Measurements from ENCODE around the gene MPO. TPM values are rescaled to one million over a fixed set of nuclear protein-coding genes. Genes with fewer than 3 reads are reported as not detected.

Gene MPO
- polyA plus RNA-seq, 1 donor = 0.79 TPM

DNA sequence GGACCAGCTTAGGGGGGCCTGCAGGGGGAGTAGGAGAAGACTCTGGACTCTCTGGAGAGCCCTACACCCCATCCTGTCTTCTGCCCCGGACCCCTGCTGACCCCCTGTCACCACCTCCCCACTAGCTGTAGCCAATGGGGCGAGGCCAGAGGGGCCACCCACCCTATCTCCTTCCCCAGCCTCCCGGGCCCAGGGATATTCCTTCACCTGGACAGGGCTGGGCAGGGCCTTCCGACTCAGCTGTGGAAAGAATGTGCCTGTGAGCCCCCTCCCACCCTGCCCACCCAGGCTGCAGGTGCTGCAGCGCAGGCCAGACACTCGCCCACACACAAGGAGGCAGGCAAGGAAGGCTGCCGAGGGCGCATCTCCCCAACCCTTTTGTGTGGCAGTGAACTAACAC is 24.9 kb upstream of the MPO start:
- H3K27me3 ChIP-seq (ENCODE audit: control insufficient read depth, insufficient read depth, low read length) = no peaks in the 10 kb centered on the region
- no peak overlapping the region for H3K27ac ChIP-seq (ENCODE audit: low read length)
- no peak overlapping the region for H3K4me3 ChIP-seq (ENCODE audit: low read length)
- H3K36me3 ChIP-seq (ENCODE audit: control insufficient read depth, insufficient read depth, low read length) = no peaks in the 10 kb centered on the region
- no peaks in the 10 kb centered on the region for H3K4me1 ChIP-seq (ENCODE audit: control insufficient read depth, insufficient read depth, low read length)
- no CpG with 5 or more reads among the region's 8 CpGs for WGBS (ENCODE audit: insufficient coverage, low lambda C conversion rate)
- H3K9me3 ChIP-seq (ENCODE audit: control insufficient read depth, low read depth, low read length) = no peaks in the 10 kb centered on the region
- no peak for DNase-seq

DNA sequence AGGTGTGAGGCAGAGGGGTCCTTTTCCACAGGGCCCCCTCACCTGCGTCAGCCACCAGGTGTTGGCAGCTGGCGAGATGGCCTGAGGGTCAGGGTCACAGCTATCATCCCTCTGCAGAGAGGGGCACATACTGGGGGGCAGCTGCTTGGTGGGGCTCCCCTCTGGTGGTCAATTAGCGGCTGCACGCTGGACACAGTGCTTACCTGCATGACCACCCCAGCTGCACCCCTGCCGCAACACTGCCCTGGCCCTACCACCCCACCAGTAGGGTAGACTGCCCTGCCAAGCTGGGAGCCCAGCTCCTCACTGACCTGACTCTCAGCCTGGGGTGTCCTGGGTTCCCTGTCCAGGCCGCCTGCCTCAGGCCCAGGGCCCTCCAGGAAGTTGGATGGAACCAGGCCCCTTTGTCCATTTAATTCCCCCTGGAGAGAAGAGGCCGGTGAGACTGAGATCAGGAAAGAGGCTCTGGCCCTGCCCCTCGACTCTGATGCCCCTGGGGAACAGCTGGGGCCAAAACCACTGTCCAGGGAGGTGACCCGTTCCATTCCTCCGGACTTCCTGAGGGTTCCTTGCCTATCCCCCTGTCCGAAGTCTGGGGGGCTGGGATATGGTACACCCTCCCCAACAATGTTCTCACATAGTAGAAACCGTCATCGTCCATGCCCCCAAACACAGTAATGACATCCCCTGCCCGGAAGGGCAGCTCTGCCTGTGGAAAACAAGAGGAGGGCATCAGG is 24.2 kb upstream of the MPO start:
- H3K36me3 ChIP-seq (ENCODE audit: control insufficient read depth, insufficient read depth, low read length) = no peaks in the 10 kb centered on the region
- no peaks in the 10 kb centered on the region for H3K27me3 ChIP-seq (ENCODE audit: control insufficient read depth, insufficient read depth, low read length)
- H3K9me3 ChIP-seq (ENCODE audit: control insufficient read depth, low read depth, low read length) = no peaks in the 10 kb centered on the region
- H3K4me1 ChIP-seq (ENCODE audit: control insufficient read depth, insufficient read depth, low read length) = no peaks in the 10 kb centered on the region
- no CpG with 5 or more reads among the region's 14 CpGs for WGBS (ENCODE audit: insufficient coverage, low lambda C conversion rate)
- no peak overlapping the region for H3K4me3 ChIP-seq (ENCODE audit: low read length)
- no peak for DNase-seq
- no peak overlapping the region for H3K27ac ChIP-seq (ENCODE audit: low read length)

DNA sequence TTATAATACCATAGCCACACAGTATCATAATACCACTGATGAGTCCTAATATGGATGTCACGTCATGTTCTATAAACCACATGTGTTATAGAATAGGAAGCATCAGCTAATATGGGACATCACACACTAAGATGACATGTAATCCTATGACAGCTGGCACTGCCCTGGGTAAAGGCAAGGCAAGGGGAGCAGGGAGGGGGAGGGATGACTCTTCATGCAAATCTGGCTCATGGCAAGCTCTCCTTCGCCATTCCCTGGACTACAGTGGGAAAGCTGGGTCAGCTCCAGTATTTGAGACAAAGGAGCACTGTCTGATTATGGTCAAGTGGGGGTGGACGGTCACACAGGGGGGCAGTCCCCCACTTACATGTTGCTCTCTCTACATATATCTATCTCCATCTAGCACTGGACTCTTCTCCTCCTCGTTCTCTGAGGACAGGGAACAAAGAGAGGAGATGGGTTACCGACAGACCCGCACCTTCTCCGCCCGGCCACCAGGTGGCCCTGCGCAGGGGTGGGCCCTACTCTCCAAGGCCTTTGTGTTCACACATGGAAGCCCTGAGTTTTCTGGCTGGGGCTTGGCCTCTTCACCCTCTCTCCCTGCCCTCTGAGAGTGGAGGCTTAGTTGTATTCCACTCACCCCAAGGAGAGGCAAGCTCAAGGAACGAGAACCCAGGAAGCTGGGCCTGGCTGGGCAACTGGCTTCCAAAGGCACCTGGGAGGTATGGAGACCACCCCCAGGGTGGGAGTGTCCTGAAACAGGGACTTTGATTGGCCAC is 23.4 kb upstream of the MPO start:
- H3K9me3 ChIP-seq (ENCODE audit: control insufficient read depth, low read depth, low read length) = no peaks in the 10 kb centered on the region
- WGBS (ENCODE audit: insufficient coverage, low lambda C conversion rate) = no CpG with 5 or more reads among the region's 10 CpGs
- H3K27me3 ChIP-seq (ENCODE audit: control insufficient read depth, insufficient read depth, low read length) = no peaks in the 10 kb centered on the region
- no peak overlapping the region for H3K27ac ChIP-seq (ENCODE audit: low read length)
- H3K4me1 ChIP-seq (ENCODE audit: control insufficient read depth, insufficient read depth, low read length) = no peaks in the 10 kb centered on the region
- H3K4me3 ChIP-seq (ENCODE audit: low read length) = no peak overlapping the region
- H3K36me3 ChIP-seq (ENCODE audit: control insufficient read depth, insufficient read depth, low read length) = no peaks in the 10 kb centered on the region
- DNase-seq = peak in 1 of 2 donors; percentile 28

DNA sequence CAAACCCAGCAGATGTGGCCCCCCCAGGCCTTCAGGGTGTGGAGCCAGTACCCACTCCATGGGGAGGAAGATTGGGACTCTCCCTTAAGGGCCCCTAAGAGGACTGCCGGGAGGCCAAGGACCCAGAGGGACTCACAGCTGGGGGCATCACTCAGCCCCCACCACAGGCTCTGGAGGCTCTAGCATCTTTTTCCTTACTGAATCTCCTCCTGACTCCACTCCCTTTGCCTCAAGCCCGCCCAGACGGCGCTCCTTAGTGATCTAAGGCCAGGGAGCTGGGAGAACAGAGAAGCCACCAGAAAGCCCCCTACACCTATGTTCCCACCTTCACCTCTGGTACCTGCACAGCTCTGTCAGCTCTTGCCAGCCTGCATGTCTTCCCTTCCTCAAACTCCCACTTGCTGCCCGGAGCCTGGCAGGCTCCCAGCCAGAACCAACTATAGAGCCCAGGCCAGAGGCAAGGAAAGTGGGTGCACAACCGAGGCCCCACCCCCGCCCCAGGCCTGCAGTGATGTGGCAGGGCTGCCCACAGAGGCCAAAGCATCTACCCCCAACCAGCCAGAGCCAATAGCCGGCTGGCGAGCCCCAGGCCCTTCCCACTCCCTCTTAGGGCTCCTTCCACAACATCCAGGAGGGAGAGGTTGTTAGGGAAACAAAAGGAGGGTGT is 22.3 kb upstream of the MPO start:
- Histone ChIP-seq H3K36me3 (ENCODE audit: control insufficient read depth, insufficient read depth, low read length) (no peaks in the 10 kb centered on the region), H3K4me1 (ENCODE audit: control insufficient read depth, insufficient read depth, low read length) (no peaks in the 10 kb centered on the region), H3K4me3 (ENCODE audit: low read length) (no peak overlapping the region), H3K27me3 (ENCODE audit: control insufficient read depth, insufficient read depth, low read length) (no peaks in the 10 kb centered on the region), H3K27ac (ENCODE audit: low read length) (no peak overlapping the region), H3K9me3 (ENCODE audit: control insufficient read depth, low read depth, low read length) (no peaks in the 10 kb centered on the region)
- no CpG with 5 or more reads among the region's 9 CpGs for WGBS (ENCODE audit: insufficient coverage, low lambda C conversion rate)
- DNase-seq = no peak

DNA sequence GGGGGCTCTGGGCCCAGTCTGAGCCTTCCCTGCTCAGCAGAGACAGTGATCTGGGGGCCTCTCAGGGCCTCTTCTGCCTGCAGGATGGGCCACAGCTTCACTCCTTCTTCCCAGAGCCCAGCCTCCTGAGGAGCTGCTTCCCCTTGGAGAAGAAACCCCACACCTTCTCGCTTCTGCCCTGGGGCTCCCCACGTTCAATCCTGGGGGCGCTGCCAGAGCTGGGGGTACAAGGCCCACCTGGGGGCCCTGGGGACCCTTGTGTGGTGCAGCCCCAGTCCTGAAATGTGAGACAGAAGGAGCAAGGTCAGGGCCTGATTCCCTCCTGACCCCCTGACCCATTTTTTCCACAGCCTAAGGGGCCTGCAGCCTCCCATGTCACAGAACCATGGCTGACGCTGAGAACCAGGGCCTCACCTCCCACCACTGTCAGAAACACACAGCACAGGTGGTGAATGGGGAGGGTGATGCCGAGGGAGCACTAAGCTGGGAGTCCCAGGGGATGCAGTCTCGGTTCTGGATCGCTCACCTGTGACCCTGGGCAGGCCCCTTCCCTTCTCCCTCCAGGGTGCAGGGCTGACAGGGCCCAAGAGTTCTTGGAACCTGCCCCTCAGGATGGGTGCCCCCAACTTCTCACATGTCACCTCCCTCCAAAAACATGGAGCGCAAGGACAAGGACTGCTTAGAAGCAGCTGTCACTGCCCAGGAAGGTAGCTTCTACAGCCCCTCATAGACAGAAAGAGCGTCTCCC is 21.6 kb upstream of the MPO start:
- Histone ChIP-seq H3K9me3 (ENCODE audit: control insufficient read depth, low read depth, low read length) (no peaks in the 10 kb centered on the region), H3K36me3 (ENCODE audit: control insufficient read depth, insufficient read depth, low read length) (no peaks in the 10 kb centered on the region), H3K27ac (ENCODE audit: low read length) (no peak overlapping the region), H3K4me3 (ENCODE audit: low read length) (no peak overlapping the region), H3K4me1 (ENCODE audit: control insufficient read depth, insufficient read depth, low read length) (no peaks in the 10 kb centered on the region), H3K27me3 (ENCODE audit: control insufficient read depth, insufficient read depth, low read length) (no peaks in the 10 kb centered on the region)
- no CpG with 5 or more reads among the region's 9 CpGs for WGBS (ENCODE audit: insufficient coverage, low lambda C conversion rate)
- no peak for DNase-seq

DNA sequence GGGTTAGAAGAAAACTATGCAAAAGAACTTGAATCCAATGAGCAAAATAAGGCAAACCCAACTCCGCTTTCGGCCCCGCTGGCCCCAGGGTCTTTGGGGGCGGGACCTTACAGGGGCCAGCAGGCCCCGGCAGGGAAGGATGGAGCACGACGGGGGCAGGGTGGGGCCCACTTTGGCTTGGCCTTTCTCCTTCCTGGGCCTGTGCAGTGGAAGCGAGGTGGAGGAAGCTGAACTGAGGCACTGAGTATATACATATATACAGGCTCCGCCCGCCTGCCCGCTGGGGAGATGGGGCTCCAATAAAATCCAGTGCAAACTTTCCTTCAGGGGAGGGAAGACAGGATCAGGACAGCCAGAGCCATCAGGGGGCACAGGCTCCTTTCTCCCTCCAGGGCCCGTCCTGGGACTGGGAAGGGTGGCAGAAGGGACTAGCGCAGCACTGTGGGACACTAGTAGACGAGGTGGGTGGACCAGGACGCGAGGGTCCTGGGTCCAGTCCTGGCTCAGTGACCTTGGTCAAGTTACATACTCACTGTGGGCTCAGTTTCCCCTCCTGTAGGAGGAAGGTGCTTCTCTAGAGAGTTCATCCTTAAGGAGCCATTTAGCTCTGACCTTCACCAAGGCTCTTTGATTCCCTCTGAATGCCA is 20.9 kb upstream of the MPO start:
- Histone ChIP-seq H3K27me3 (ENCODE audit: control insufficient read depth, insufficient read depth, low read length) (no peaks in the 10 kb centered on the region), H3K4me1 (ENCODE audit: control insufficient read depth, insufficient read depth, low read length) (no peaks in the 10 kb centered on the region), H3K4me3 (ENCODE audit: low read length) (no peak overlapping the region), H3K9me3 (ENCODE audit: control insufficient read depth, low read depth, low read length) (no peaks in the 10 kb centered on the region), H3K27ac (ENCODE audit: low read length) (no peak overlapping the region), H3K36me3 (ENCODE audit: control insufficient read depth, insufficient read depth, low read length) (no peaks in the 10 kb centered on the region)
- WGBS (ENCODE audit: insufficient coverage, low lambda C conversion rate) = no CpG with 5 or more reads among the region's 16 CpGs
- DNase-seq = no peak

DNA sequence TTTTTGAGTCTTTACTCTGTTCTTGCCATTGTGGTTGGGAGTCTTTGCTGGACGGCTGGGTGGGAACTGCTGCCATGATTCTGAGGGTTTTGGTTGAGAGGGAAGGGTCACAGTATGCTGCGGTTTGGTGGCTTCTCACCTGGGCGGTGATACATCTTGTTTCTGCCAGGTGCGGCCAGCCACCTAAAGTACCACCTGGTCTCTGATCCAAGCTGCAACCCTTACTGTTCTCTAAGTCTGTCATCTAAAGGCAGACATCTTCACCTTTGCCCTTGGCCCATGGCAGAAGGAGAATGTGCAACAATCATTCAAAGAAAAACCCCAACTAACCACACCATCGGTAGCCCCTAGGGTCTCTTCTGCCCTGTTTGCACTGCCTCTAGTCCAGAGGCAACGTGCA is 19.6 kb upstream of the MPO start:
- Histone ChIP-seq H3K27me3 (ENCODE audit: control insufficient read depth, insufficient read depth, low read length) (no peaks in the 10 kb centered on the region), H3K27ac (ENCODE audit: low read length) (no peak overlapping the region), H3K4me3 (ENCODE audit: low read length) (no peak overlapping the region), H3K4me1 (ENCODE audit: control insufficient read depth, insufficient read depth, low read length) (no peaks in the 10 kb centered on the region), H3K9me3 (ENCODE audit: control insufficient read depth, low read depth, low read length) (no peaks in the 10 kb centered on the region), H3K36me3 (ENCODE audit: control insufficient read depth, insufficient read depth, low read length) (no peaks in the 10 kb centered on the region)
- DNase-seq = no peak
- WGBS (ENCODE audit: insufficient coverage, low lambda C conversion rate) = no CpG with 5 or more reads among the region's 6 CpGs

DNA sequence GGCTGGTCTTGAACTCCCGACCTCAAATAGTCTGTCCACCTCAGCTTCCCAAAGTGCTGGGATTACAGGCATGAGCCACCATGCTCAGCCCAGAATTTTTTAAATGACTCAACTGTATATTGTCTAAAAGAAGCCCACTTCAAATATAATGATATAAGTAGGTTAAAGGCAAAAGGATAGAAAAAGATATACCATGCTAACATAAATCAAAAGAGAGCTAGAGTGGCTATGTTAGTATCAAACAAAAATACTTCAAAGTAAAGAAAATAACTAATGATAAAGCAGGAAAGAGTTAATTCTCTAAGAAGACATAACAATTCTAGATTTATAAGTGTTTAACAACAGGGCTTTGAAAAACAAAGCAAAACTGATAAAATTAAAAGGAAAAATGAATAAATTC is 13.3 kb upstream of the MPO start:
- Histone ChIP-seq H3K4me3 (ENCODE audit: low read length) (no peak overlapping the region), H3K4me1 (ENCODE audit: control insufficient read depth, insufficient read depth, low read length) (no peaks in the 10 kb centered on the region), H3K9me3 (ENCODE audit: control insufficient read depth, low read depth, low read length) (no peaks in the 10 kb centered on the region), H3K27ac (ENCODE audit: low read length) (no peak overlapping the region), H3K27me3 (ENCODE audit: control insufficient read depth, insufficient read depth, low read length) (peaks cover 7% of the 10 kb centered on the region), H3K36me3 (ENCODE audit: control insufficient read depth, insufficient read depth, low read length) (no peaks in the 10 kb centered on the region)
- no CpG with 5 or more reads among the region's 1 CpG for WGBS (ENCODE audit: insufficient coverage, low lambda C conversion rate)
- DNase-seq = no peak

DNA sequence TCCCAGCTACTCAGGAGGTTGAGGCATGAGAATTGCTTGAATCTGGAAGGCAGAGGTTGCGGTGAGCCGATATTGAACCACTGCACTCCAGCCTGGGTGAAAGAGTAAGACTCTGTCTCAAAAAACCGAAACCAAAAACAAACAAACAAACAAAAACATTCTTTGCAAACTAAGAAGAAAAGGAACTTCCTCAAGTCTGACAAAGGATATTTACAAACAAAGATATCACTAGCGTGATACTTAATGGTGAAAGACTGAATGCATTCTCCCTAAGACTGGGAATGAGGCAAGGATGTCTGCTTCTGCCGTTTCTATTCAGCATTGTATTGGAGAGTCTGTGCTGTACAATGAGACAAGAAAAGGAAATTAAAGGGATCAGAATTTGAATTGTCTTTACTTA is 10.5 kb upstream of the MPO start:
- Histone ChIP-seq H3K27me3 (ENCODE audit: control insufficient read depth, insufficient read depth, low read length) (peaks cover 7% of the 10 kb centered on the region), H3K36me3 (ENCODE audit: control insufficient read depth, insufficient read depth, low read length) (no peaks in the 10 kb centered on the region), H3K27ac (ENCODE audit: low read length) (no peak overlapping the region), H3K9me3 (ENCODE audit: control insufficient read depth, low read depth, low read length) (no peaks in the 10 kb centered on the region), H3K4me1 (ENCODE audit: control insufficient read depth, insufficient read depth, low read length) (no peaks in the 10 kb centered on the region), H3K4me3 (ENCODE audit: low read length) (no peak overlapping the region)
- 80% methylated on average over 3 of the region's 5 CpGs for WGBS (ENCODE audit: insufficient coverage, low lambda C conversion rate)
- DNase-seq = no peak

DNA sequence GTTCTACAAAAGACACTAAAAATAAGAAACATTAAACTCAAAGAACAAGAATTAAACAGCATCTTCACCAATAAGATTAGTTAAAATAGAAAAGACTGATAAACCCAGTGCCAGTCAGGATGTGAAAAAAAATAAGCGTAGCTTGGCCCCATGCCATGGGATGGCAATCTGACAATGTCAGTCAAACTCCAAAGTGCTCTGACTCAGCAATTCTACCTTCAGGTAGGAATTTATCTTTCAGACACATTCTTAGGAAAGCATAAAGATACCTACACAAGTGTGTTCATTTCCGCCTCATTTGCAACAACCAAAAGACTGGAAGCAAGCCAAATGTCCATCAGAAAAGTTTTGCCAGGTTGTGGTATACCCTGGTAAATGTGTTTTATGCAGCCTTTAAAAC is 9.1 kb upstream of the MPO start:
- Histone ChIP-seq H3K4me3 (ENCODE audit: low read length) (no peak overlapping the region), H3K27ac (ENCODE audit: low read length) (no peak overlapping the region), H3K36me3 (ENCODE audit: control insufficient read depth, insufficient read depth, low read length) (no peaks in the 10 kb centered on the region), H3K9me3 (ENCODE audit: control insufficient read depth, low read depth, low read length) (no peaks in the 10 kb centered on the region), H3K4me1 (ENCODE audit: control insufficient read depth, insufficient read depth, low read length) (no peaks in the 10 kb centered on the region), H3K27me3 (ENCODE audit: control insufficient read depth, insufficient read depth, low read length) (peaks cover 7% of the 10 kb centered on the region)
- DNase-seq = peak in 1 of 2 donors; percentile 11
- 67% methylated on average over 1 of the region's 2 CpGs for WGBS (ENCODE audit: insufficient coverage, low lambda C conversion rate)

All from large intestine (tissue), 3 donors.